ENCODE results near the gene STOML1. TPM values are rescaled to one million over a fixed set of nuclear protein-coding genes. Genes with fewer than 3 reads are reported as not detected.

Gene STOML1
- total and polyA plus RNA-seq, 10 of the 15 experiments (the other 5 are each of a cell fraction or from before 2014, with no cell fraction given) = 0.14 to 13.6 (median 8.3) TPM

- TF ChIP-seq HDAC2 (IDR thresholded peaks at IDR 0.05) (no peak), KAT2A (conservative IDR thresholded peaks at IDR 0.05; ENCODE audit: control insufficient read depth, low read depth, low read length) (no peak), RCOR1 (conservative IDR thresholded peaks at IDR 0.05; ENCODE audit: low read depth, low read length) (0 out of 2 replicates have a peak, but pooled peaks have one; percentile 64), DPF2 (IDR thresholded peaks at IDR 0.05) (peak; percentile 71), IRF5 (IDR thresholded peaks at IDR 0.05; ENCODE audit: borderline replicate concordance) (no peak), NFYB (IDR thresholded peaks at IDR 0.05; ENCODE audit: insufficient read depth, low read depth, low read length) (peak; percentile 31; the same call in 1 of the 2 replicates), ZNF622 (IDR thresholded peaks at IDR 0.05) (no peak), ZNF207 (IDR thresholded peaks at IDR 0.05; ENCODE audit: borderline replicate concordance) (peak; percentile 91; the same call in 1 of the 2 replicates), MTA3 (IDR thresholded peaks at IDR 0.05; ENCODE audit: borderline replicate concordance, low read length) (no peak), BMI1 (IDR thresholded peaks at IDR 0.05; ENCODE audit: borderline replicate concordance) (no peak), ZZZ3 (IDR thresholded peaks at IDR 0.05; ENCODE audit: control insufficient read depth, insufficient read length, low read depth) (no peak), POU2F2 (IDR thresholded peaks at IDR 0.05; ENCODE audit: borderline replicate concordance, low read depth, low read length) (no peak), CREM (IDR thresholded peaks at IDR 0.05; ENCODE audit: low read depth) (0 out of 2 replicates have a peak, but pooled peaks have one; percentile 12), CREB1 (IDR thresholded peaks at IDR 0.05; ENCODE audit: low read depth) (peak; percentile 70; the same call in 1 of the 2 replicates), CEBPB (IDR thresholded peaks at IDR 0.05; ENCODE audit: borderline replicate concordance in 1 of 2, low read depth in 2 of 2, low read length in 2 of 2) (no peak), RAD51 (IDR thresholded peaks at IDR 0.05) (no peak), MYB (IDR thresholded peaks at IDR 0.05; ENCODE audit: borderline replicate concordance, low read depth, low read length) (no peak), TCF12 (IDR thresholded peaks at IDR 0.05; ENCODE audit: low read depth, low read length) (peak; percentile 43; the same call in 1 of the 2 replicates), MTA2 (IDR thresholded peaks at IDR 0.05; ENCODE audit: low read depth) (no peak), KLF5 (IDR thresholded peaks at IDR 0.05; ENCODE audit: partially characterized antibody) (peak; percentile 87), ZNF384 (IDR thresholded peaks at IDR 0.05; ENCODE audit: borderline replicate concordance, low read depth, low read length) (no peak), SP1 (IDR thresholded peaks at IDR 0.05; ENCODE audit: low read depth, low read length) (peak; percentile 39), BCL3 (IDR thresholded peaks at IDR 0.05; ENCODE audit: borderline replicate concordance, insufficient read depth, low read depth, low read length, poor library complexity, severe bottlenecking) (peak; percentile 43), SMC3 (IDR thresholded peaks at IDR 0.05; ENCODE audit: borderline replicate concordance, low read length) (no peak), HCFC1 (IDR thresholded peaks at IDR 0.05; ENCODE audit: low read length) (peak; percentile 73), IRF4 (IDR thresholded peaks at IDR 0.05; ENCODE audit: low read depth, low read length) (no peak), SREBF2 (IDR thresholded peaks at IDR 0.05; ENCODE audit: low read length) (no peak), CBFB (IDR thresholded peaks at IDR 0.05; ENCODE audit: low read depth) (0 out of 2 replicates have a peak, but pooled peaks have one; percentile 7), FOXK2 (IDR thresholded peaks at IDR 0.05) (no peak)
Observed at GRCh38 chr15:73991726-73992593, at the start of gene STOML1 (continued).
